Transverse colon (tissue), 4 donors: ENCODE measurements around the gene TMEM192. TPM values are rescaled to one million over a fixed set of nuclear protein-coding genes. Genes with fewer than 3 reads are reported as not detected.

Experiments used
- DNase-seq: peaks from one replicate; pipeline ENCODE4 v3.0.0-alpha.2; 2019
- H3K27ac ChIP-seq, 4 donors: fragments of 200-600 bp; sonication (generic); 2 replicates each; pipeline ENCODE4 v1.5.1; 2016 to 2018; ENCODE audit warnings: inconsistent platforms in 4 of 4
- H3K27me3 ChIP-seq: fragments of 200-600 bp; sonication (generic); 2 replicates; pipeline ENCODE4 v1.5.1; 2017; ENCODE audit warnings: inconsistent platforms
- H3K36me3 ChIP-seq, 4 donors: fragments of 200-600 bp; sonication (generic); 2 replicates each; pipeline ENCODE4 v1.5.1; 2017 to 2019; ENCODE audit warnings: inconsistent platforms in 4 of 4
- H3K4me1 ChIP-seq, 4 donors: fragments of 200-600 bp; sonication (generic); 2 replicates each; pipeline ENCODE4 v1.5.1; 2017 to 2020; ENCODE audit warnings: inconsistent platforms in 4 of 4
- H3K4me3 ChIP-seq, 4 donors: fragments of 200-600 bp; sonication (generic); 1 replicate in 1 of 4; 2 replicates in 3 of 4; pipeline versions ENCODE4 v1.5.1 to v1.6.1; 2017 to 2019; ENCODE audit warnings: inconsistent platforms in 4 of 4
- H3K9me3 ChIP-seq, 2 donors: fragments of 200-600 bp; sonication (generic); 2 replicates each; pipeline ENCODE4 v1.5.1; 2017 to 2019; ENCODE audit warnings: inconsistent platforms in 2 of 2
- CTCF ChIP-seq, 5 experiments: fragments of 200-600 bp in 3 of 5; fragments of 450-650 bp in 2 of 5; sonication (generic) in 3 of 5; IDR thresholded peaks; 1 replicate in 2 of 5; 2 replicates in 3 of 5; pipeline ENCODE4 v1.5.1; 2016 to 2017; ENCODE audit warnings: antibody characterized with exemption in 5 of 5, inconsistent platforms in 3 of 5, mild to moderate bottlenecking in 2 of 5, moderate library complexity in 1 of 5
- EP300 ChIP-seq: sonication (generic); formaldehyde crosslinking; IDR thresholded peaks from one replicate; pipeline ENCODE4 v1.6.1; 2017; ENCODE audit warnings: antibody characterized with exemption, low read depth
- POLR2A ChIP-seq: fragments of 450-650 bp; IDR thresholded peaks from one replicate; pipeline ENCODE4 v1.6.1; 2016; ENCODE audit warnings: antibody characterized with exemption, mild to moderate bottlenecking, moderate library complexity
- POLR2AphosphoS5 ChIP-seq, 3 donors: sonication (generic); formaldehyde crosslinking; IDR thresholded peaks; one replicate each; pipeline ENCODE4 v1.6.1; 2016; ENCODE audit warnings: antibody characterized with exemption in 3 of 3
- WGBS, 2 donors: methylation state at CpG; one replicate each; pipeline ENCODE4 v1.1.5; 2018; ENCODE audit warnings: low coverage in 1 of 2; 5-methylcytosine and 5-hydroxymethylcytosine counted together
- in situ Hi-C, 4 donors: fragments of 200-750 bp; cut with MboI; loops; one replicate each; pipeline versions ENCODE4 v1.15.0 to v1.15.1; 2017; ENCODE audit warnings: low sequenced_read_pairs in 3 of 4, low pct_ligation_motif_present in 1 of 4, low pct_unique_long_range_greater_than_20kb in 1 of 4
- intact Hi-C: fragments of 100-400 bp; cut with DNase I; formaldehyde crosslinking; loops from one replicate; pipeline ENCODE4 v1.15.1; 2023; ENCODE audit warnings: low total_unique reads
- total RNA-seq, 4 donors: library from RNA; depleted of rRNA; stranded (reverse); fragments of >200 nt; gene quantifications; one replicate each; pipeline ENCODE4 v1.1.0, GENCODE V29; 2016

The TMEM192 gene
- total RNA-seq, 4 donors from 2014 or later: 2.4 to 20.3 (median 12.4) TPM

GRCh38 chr4:165106518-165106917 lies 6.1 kb downstream of the TMEM192 start:
- Histone ChIP-seq H3K27me3 (no peaks in the 10 kb centered on the region), H3K27ac (no peak overlapping the region), H3K4me3 (no peak overlapping the region), H3K4me1 (peaks cover 0 to 5% (median under 1%) of the 10 kb centered on the region in 4 donors), H3K36me3 (peaks cover 0 to 2% (median under 1%) of the 10 kb centered on the region in 4 donors), H3K9me3 (no peaks in the 10 kb centered on the region)
- 94 to 96% methylated on average over 3 to 6 of the region's 6 CpGs for WGBS, 2 donors
- no peak for TF ChIP-seq POLR2A
- no peak for TF ChIP-seq POLR2AphosphoS5 (IDR thresholded peaks at IDR 0.05)
- TF ChIP-seq CTCF (IDR thresholded peaks at IDR 0.05): no peak
- TF ChIP-seq EP300: no peak
- no peak for DNase-seq
- intact Hi-C loops: no loop called here
- in situ Hi-C loops: no loop called here

GRCh38 chr4:165101641-165102040 lies 11.0 kb downstream of the TMEM192 start:
- peaks cover 0 to 24% (median 9%) of the 10 kb centered on the region in 4 donors for H3K36me3 ChIP-seq
- 86% methylated on average over 3 of the region's 3 CpGs; no CpG with 5 or more reads in 1 of the 2 donors for WGBS, 2 donors
- no peaks in the 10 kb centered on the region for H3K27me3 ChIP-seq
- in situ Hi-C loops (no loop called here), intact Hi-C loops (no loop called here)
- H3K9me3 ChIP-seq: no peaks in the 10 kb centered on the region
- H3K27ac ChIP-seq: no peak overlapping the region
- no peak for DNase-seq
- TF ChIP-seq CTCF (IDR thresholded peaks at IDR 0.05): no peak
- no peak for TF ChIP-seq POLR2A
- TF ChIP-seq POLR2AphosphoS5 (IDR thresholded peaks at IDR 0.05): no peak
- TF ChIP-seq EP300: no peak
- no peak overlapping the region for H3K4me3 ChIP-seq
- no peaks in the 10 kb centered on the region for H3K4me1 ChIP-seq

GRCh38 chr4:165096776-165097175 lies 15.9 kb downstream of the TMEM192 start:
- in situ Hi-C loops (loop anchor here in 2 of 4 donors (25.0 kb wide), 1 partner anchor 309 kb away; no protein-coding TSS in a partner anchor), intact Hi-C loops (no loop called here)
- H3K27ac ChIP-seq: no peak overlapping the region
- no peaks in the 10 kb centered on the region for H3K9me3 ChIP-seq
- no peaks in the 10 kb centered on the region for H3K4me1 ChIP-seq
- DNase-seq: no peak
- 74 to 92% methylated on average over 1 to 2 of the region's 2 CpGs for WGBS, 2 donors
- no peaks in the 10 kb centered on the region for H3K27me3 ChIP-seq
- no peak for TF ChIP-seq POLR2A
- peak; percentile 36 to 50 (median 44) for TF ChIP-seq CTCF (IDR thresholded peaks at IDR 0.05)
- TF ChIP-seq POLR2AphosphoS5 (IDR thresholded peaks at IDR 0.05): no peak
- no peak for TF ChIP-seq EP300
- no peak overlapping the region for H3K4me3 ChIP-seq
- H3K36me3 ChIP-seq: peaks cover 0 to 32% (median 15%) of the 10 kb centered on the region in 4 donors

GRCh38 chr4:165095291-165095690 lies 17.4 kb downstream of the TMEM192 start:
- Histone ChIP-seq H3K4me3 (no peak overlapping the region), H3K27me3 (no peaks in the 10 kb centered on the region), H3K4me1 (no peaks in the 10 kb centered on the region), H3K9me3 (no peaks in the 10 kb centered on the region), H3K36me3 (peaks cover 0 to 25% (median 12%) of the 10 kb centered on the region in 4 donors), H3K27ac (no peak overlapping the region)
- TF ChIP-seq POLR2A: no peak
- no peak for TF ChIP-seq EP300
- TF ChIP-seq CTCF (IDR thresholded peaks at IDR 0.05): no peak
- TF ChIP-seq POLR2AphosphoS5 (IDR thresholded peaks at IDR 0.05): no peak
- in situ Hi-C loops: loop anchor here in 2 of 4 donors (25.0 kb wide), 1 partner anchor 308 kb away; no protein-coding TSS in a partner anchor
- 81% methylated on average over 1 of the region's 1 CpG; no CpG with 5 or more reads in 1 of the 2 donors for whole genome bisulfite sequencing, 2 donors
- intact Hi-C loops: no loop called here
- DNase-seq: no peak
